HG03025 (cell line): ENCODE data around the gene LGI4.

ENCODE experiments used
- ATAC-seq: cut with Tn5 transposase; IDR thresholded peaks from one replicate; pipeline ENCODE4 v1.9.1; 2021; ENCODE audit warnings: mild to moderate bottlenecking, moderate library complexity; ENCODE audit not compliant: unreplicated experiment, low FRiP score

LGI4 gene

DNA sequence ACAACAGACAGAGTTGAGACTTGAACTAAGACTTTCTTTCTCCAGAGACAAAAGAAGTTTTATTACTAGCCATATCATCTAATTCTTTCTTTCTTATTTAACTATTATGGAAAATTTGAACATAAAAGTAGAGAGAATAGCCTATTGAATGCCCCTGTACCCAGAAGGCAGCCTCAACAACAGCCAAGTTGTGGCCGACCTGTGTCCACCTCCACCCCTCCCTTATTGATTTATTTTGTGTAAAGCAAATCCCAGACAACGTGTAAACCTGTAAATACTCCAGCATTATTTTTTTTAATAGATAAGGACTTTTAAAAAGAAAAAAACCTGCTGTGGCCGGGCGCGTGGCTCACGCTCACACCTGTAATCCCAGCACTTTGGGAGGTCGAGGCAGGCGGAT lies 45.3 kb downstream of the LGI4 start:
- ATAC-seq: no peak

- ATAC-seq: no peak
Observed at GRCh38 chr19:35088131-35088913, 46.5 kb downstream of the LGI4 start.

DNA sequence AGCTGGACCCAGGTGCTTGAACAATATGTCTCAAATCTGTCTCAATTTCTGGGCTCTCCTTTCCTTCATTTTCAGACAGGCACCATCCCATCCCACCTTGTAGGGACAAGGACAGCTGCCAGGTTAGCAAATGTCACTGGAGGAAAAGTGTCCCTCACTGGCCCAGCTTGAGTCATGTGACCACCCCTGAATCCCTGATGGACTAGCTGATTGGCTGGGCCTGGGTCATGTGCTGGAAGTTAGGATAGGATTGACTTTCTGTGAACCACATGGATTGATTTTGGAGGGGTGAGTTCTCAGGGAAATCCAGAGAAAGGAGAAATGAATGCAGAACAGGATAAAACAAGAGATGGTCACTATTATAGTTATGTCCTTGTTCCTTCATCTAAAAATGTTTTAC lies 47.5 kb downstream of the LGI4 start:
- no peak for ATAC-seq

- no peak for ATAC-seq
Observed at GRCh38 chr19:35086455-35086854, 48.4 kb downstream of the LGI4 start.

- no peak for ATAC-seq
Observed at GRCh38 chr19:35085947-35086346, 48.9 kb downstream of the LGI4 start.

GRCh38 chr19:35084509-35084762 lies 50.4 kb downstream of the LGI4 start:
- ATAC-seq: no peak

DNA sequence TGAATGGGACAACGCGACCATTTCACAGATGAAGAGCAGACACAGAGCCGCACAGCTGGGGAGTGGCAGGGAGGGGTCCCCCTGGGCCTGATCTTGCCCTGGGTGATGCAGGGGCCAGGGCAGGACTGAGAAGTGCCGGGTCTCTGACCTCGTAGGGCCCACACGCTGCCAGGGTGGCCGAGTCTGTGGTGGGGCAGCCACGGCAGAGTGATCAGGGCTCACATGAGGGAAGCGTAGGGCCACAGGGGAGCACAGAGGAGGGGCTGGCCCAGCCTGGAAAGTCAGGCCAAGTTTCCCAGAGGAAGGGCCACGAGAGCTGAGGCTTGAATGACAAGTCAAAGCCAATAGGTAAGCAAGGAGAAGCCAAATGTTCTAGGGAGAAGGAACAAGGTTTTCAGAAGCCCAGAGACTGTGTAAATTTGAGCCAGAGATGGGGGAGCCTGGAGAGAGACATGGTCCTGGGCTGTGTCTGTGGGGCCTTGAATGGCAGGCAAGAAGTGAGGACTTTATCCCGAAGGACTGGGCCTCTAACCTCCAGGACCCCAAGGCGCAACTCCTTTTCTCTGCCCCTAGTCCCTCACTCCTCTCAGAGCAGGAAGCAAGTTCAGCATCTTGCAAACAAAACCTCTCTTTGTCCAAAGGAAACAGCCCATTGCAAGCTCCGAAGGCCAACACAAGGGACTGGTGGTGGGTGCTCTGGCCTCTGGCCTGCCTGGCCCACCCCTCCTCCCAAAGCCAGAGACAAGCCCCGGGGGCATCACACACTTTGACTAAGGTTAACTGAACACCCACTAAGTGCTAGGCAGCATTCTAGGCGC lies 51.0 kb downstream of the LGI4 start:
- ATAC-seq: no peak

GRCh38 chr19:35081201-35081600 lies 53.7 kb downstream of the LGI4 start:
- no peak for ATAC-seq

DNA sequence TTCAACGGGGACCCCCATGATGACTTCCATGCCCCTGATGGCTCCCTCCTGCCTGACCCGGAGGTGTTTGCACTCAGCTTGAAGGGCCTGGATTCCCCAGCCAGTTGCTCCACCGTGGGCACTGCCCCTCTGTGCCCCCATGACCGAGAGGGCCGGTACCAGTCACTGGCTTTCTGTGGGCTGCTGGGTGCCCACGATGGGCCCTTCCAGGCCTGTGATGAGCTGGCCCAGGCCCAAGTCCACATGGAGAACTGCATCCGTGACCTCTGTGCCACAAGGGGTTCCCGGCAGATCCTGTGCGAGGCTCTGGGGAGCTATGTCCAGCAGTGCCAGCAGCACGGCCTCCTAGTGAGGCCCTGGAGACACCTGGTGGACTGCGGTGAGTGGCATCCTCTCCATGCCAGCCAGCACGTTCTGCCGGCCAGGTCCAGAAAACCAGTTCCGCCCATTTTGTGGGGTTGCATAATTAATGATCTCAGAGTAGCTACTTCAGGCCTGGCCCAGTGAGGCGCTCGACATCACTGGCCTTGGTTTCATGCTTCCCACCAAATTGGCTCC lies 54.2 kb downstream of the LGI4 start:
- ATAC-seq: no peak

DNA sequence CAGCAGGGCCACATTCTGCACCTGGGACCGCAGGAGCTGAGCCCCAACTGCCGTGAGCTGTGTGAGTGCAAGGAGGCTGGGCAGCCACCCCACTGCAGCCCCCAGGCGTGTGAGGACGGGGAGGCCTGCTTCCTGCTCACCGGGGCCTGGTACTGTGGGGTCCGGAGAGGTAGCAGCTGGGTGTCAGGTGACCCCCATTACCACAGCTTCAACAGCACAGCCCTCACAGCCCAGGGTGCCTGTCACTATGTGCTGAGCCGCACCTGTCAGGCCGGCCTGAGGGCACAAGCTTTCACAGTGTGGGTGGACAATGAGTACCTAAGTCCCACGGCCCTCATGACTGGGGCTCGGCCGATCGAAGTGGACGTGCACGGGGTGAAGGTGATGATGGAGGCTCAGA lies 55.0 kb downstream of the LGI4 start:
- no peak for ATAC-seq

DNA sequence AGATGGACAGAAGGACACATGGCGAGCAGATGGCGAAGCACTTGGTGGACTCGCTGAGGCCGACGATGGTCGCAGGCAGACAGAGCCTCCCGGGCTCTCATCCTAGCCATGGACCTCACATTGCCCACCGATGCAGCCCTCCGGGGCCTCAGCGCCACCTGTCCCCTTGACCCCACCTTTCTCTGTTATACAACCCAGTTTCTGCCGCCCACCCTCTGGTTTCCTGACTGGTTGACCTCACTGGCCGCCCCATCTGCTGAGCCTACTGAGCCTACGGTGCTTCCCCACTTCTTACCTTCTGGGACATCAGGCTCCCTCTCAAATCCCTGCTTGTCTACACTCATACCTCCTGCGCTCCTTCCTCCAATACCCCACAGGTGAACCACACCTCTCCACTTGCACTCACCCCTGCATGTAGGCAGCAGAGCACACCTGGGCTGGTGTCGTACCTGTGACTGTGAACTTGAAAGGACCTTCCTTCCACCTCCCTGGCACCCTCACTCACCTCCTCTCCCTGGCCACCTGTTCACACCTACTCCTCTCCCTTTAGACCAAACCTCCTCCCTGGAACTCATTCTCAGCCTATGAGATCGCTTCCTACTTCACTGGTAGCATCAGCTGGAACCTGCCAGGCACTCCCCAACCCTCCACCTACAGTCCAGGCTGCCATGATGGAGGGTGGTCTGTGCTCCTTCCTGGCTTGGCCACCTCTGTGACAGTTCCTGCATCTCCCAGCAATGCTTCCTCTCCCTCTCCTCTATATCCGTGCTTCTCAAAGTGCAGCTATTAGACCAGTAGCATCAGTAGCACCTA lies 57.2 kb downstream of the LGI4 start:
- no peak for ATAC-seq

- no peak for ATAC-seq
Observed at GRCh38 chr19:35076657-35077056, 58.2 kb downstream of the LGI4 start.

DNA sequence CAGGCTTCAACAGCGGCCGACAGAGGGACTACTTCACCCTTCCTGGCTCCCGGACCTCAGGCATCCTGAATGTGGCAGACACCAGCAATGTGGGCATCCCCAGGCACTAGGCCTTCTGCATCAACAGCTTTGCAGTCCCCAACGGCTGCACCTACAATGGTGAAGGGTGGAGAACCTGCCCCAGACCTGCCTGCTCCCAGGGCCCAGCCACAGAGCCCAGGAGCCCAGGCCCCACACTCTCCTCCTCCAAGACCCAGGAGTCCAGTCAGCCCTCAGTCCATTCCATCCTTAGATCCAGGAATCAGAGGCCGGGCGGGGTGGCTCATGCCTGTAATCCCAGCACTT lies 58.9 kb downstream of the LGI4 start:
- ATAC-seq: no peak

GRCh38 chr19:35075202-35076025 lies 59.4 kb downstream of the LGI4 start:
- ATAC-seq: no peak
